ENCODE measurements around the gene ABLIM3.

DNA sequence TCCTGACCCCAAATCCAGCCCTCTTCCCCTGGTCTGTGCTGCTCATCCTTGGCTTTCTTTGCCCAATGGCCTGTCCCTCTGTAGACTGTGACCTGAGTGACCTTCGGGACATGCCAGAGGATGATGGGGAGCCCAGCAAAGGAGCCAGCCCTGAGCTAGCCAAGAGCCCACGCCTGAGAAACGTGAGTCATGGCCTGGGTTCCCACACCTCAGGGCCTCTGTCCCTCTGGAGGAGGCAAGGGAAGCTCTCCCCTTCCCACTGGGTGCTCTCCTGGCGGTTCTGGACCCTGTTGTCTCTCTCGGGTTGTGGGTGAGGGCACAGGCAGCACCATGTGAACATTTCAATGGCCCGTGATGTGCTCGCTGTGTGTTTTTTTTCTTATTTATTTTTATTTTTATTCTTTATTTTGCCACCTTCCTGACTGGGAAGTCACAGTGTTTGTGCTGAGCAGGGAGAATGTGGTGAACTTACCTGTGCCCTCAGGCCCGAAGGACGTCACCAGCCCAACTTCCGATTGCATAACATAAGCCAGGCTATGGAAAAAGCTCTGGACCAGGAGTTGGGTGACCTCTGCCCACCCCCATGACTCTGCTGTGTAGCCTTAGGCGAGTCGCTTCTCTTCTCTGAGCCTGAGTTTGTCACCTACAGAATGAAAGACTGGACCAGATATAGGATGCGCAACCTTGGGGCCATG lies 159.9 kb downstream of the ABLIM3 start:
- no peak for TF ChIP-seq SMC3 (IDR thresholded peaks at IDR 0.05; ENCODE audit: borderline replicate concordance, low read length)
- no peak for TF ChIP-seq POLR2A (IDR thresholded peaks at IDR 0.05; ENCODE audit: low read depth, low read length)
- TF ChIP-seq, protein P1, sequence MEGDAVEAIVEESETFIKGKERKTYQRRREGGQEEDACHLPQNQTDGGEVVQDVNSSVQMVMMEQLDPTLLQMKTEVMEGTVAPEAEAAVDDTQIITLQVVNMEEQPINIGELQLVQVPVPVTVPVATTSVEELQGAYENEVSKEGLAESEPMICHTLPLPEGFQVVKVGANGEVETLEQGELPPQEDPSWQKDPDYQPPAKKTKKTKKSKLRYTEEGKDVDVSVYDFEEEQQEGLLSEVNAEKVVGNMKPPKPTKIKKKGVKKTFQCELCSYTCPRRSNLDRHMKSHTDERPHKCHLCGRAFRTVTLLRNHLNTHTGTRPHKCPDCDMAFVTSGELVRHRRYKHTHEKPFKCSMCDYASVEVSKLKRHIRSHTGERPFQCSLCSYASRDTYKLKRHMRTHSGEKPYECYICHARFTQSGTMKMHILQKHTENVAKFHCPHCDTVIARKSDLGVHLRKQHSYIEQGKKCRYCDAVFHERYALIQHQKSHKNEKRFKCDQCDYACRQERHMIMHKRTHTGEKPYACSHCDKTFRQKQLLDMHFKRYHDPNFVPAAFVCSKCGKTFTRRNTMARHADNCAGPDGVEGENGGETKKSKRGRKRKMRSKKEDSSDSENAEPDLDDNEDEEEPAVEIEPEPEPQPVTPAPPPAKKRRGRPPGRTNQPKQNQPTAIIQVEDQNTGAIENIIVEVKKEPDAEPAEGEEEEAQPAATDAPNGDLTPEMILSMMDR (IDR thresholded peaks at IDR 0.05 in 2 of 3, conservative IDR thresholded peaks at IDR 0.05 in 1 of 3; ENCODE audit: control insufficient read depth in 2 of 3, extremely low read depth in 1 of 3, insufficient read depth in 1 of 3, low read depth in 3 of 3, low read length in 3 of 3): no peak
- no peak for TF ChIP-seq TAF1 (IDR thresholded peaks at IDR 0.05; ENCODE audit: borderline replicate concordance, low read depth, low read length)
- TF ChIP-seq GABPA (IDR thresholded peaks at IDR 0.05; ENCODE audit: low read depth): no peak
- TF ChIP-seq BCL11A (IDR thresholded peaks at IDR 0.05; ENCODE audit: low read depth, low read length): no peak
